HCT116 (cell line): ENCODE data around the gene SLC39A10.

Experiments used
- CEBPB ChIP-seq: IDR thresholded peaks from 2 replicates; pipeline ENCODE4 v1.6.1; 2012; ENCODE audit warnings: low read depth
- EZH2phosphoT487 ChIP-seq: fragments of 200-600 bp; IDR thresholded peaks from 2 replicates; pipeline ENCODE4 v1.6.1; 2018; ENCODE audit warnings: antibody characterized with exemption, borderline replicate concordance
- JUND ChIP-seq: IDR thresholded peaks from 2 replicates; pipeline ENCODE4 v1.6.1; 2012
- POLR2A ChIP-seq: IDR thresholded peaks from 2 replicates; pipeline ENCODE4 v1.7.0; 2011; ENCODE audit warnings: borderline replicate concordance; ENCODE audit not compliant: insufficient read depth, insufficient read length; ENCODE audit errors: extremely low read depth
- POLR2AphosphoS5 ChIP-seq: IDR thresholded peaks from 2 replicates; pipeline ENCODE4 v1.6.1; 2011; ENCODE audit warnings: mild to moderate bottlenecking, low read depth, low read length, moderate library complexity
- RAD21 ChIP-seq: IDR thresholded peaks from 2 replicates; pipeline ENCODE4 v1.6.1; 2012; ENCODE audit warnings: low read depth, mild to moderate bottlenecking
- SIN3A ChIP-seq: IDR thresholded peaks from 2 replicates; pipeline ENCODE4 v1.6.1; 2012; ENCODE audit warnings: low read depth
- SP1 ChIP-seq: IDR thresholded peaks from 2 replicates; pipeline ENCODE4 v1.6.1; 2012; ENCODE audit warnings: low read depth
- SRF ChIP-seq: IDR thresholded peaks from 2 replicates; pipeline ENCODE4 v1.6.1; 2012; ENCODE audit warnings: low read depth
- YY1 ChIP-seq: IDR thresholded peaks from 2 replicates; pipeline ENCODE4 v1.6.1; 2011; ENCODE audit warnings: low read length, low read depth, moderate library complexity, mild to moderate bottlenecking; ENCODE audit not compliant: insufficient replicate concordance; ENCODE audit errors: extremely low read depth
- TF ChIP-seq, protein P1 (sequence below), 3 experiments: fragments of 200-600 bp in 1 of 3; sonication (generic) in 1 of 3; IDR thresholded peaks in 2 of 3; conservative IDR thresholded peaks in 1 of 3; 2 replicates each; pipeline ENCODE4 v1.5.1; 2012 to 2017; ENCODE audit warnings: low read depth in 2 of 3, low read length in 2 of 3, antibody characterized with exemption in 1 of 3, borderline replicate concordance in 1 of 3, control low read depth in 1 of 3, mild to moderate bottlenecking in 1 of 3, mixed read lengths in 1 of 3, mixed run types in 1 of 3, moderate library complexity in 1 of 3; ENCODE audit not compliant: insufficient read depth in 1 of 3

GRCh38 chr2:195682077-195682476 is 25.1 kb downstream of the SLC39A10 start:
- TF ChIP-seq YY1 (no peak), EZH2phosphoT487 (no peak), CEBPB (no peak), SIN3A (no peak), SRF (no peak), SP1 (no peak), JUND (no peak), POLR2A (no peak), POLR2AphosphoS5 (no peak), RAD21 (no peak)
- TF ChIP-seq, protein P1, sequence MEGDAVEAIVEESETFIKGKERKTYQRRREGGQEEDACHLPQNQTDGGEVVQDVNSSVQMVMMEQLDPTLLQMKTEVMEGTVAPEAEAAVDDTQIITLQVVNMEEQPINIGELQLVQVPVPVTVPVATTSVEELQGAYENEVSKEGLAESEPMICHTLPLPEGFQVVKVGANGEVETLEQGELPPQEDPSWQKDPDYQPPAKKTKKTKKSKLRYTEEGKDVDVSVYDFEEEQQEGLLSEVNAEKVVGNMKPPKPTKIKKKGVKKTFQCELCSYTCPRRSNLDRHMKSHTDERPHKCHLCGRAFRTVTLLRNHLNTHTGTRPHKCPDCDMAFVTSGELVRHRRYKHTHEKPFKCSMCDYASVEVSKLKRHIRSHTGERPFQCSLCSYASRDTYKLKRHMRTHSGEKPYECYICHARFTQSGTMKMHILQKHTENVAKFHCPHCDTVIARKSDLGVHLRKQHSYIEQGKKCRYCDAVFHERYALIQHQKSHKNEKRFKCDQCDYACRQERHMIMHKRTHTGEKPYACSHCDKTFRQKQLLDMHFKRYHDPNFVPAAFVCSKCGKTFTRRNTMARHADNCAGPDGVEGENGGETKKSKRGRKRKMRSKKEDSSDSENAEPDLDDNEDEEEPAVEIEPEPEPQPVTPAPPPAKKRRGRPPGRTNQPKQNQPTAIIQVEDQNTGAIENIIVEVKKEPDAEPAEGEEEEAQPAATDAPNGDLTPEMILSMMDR (IDR thresholded peaks at IDR 0.05 in 2 of 3, conservative IDR thresholded peaks at IDR 0.05 in 1 of 3; ENCODE audit: borderline replicate concordance in 1 of 3, insufficient read depth in 1 of 3, low read depth in 2 of 3, low read length in 2 of 3), result no peak
